VCaP (cell line): ENCODE measurements around the gene AUP1.

Source experiments
- H3K27ac ChIP-seq: fragments of 450-650 bp; 2 replicates; pipeline ENCODE4 v1.5.1; 2017
- CTCF ChIP-seq: fragments of 450-650 bp; conservative IDR thresholded peaks from 2 replicates; pipeline ENCODE4 v1.5.1; 2017; ENCODE audit warnings: mild to moderate bottlenecking, moderate library complexity

Gene AUP1

GRCh38 chr2:74556159-74556558 is 26.7 kb upstream of the AUP1 start:
- TF ChIP-seq CTCF = no peak

DNA sequence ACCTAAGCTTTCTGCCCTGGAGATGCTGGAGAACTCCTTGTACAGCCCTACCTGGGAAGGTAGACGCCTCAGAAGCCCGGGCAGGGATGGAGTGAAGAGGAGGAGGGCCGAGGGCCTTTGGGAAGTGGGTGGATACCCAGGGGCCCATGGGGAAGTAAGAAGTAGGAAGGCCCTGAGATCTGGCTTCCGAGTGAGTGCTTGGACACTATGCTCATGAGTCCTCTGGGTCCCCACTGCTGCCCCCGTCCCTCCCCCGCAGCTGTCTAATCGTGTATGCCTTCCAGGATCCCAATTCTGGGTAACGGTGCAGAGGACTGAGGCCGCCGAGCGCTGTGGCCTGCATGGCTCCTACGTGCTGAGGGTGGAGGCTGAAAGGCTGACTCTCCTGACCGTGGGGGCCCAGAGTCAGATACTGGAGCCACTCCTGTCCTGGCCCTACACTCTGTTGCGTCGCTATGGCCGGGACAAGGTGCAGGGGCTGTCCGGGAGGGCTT is 26.2 kb upstream of the AUP1 start:
- H3K27ac ChIP-seq = no peak overlapping the region
- no peak for TF ChIP-seq CTCF

More at GRCh38 chr2:74556159-74556558, 26.7 kb upstream of the AUP1 start:
- no peak overlapping the region for H3K27ac ChIP-seq

DNA sequence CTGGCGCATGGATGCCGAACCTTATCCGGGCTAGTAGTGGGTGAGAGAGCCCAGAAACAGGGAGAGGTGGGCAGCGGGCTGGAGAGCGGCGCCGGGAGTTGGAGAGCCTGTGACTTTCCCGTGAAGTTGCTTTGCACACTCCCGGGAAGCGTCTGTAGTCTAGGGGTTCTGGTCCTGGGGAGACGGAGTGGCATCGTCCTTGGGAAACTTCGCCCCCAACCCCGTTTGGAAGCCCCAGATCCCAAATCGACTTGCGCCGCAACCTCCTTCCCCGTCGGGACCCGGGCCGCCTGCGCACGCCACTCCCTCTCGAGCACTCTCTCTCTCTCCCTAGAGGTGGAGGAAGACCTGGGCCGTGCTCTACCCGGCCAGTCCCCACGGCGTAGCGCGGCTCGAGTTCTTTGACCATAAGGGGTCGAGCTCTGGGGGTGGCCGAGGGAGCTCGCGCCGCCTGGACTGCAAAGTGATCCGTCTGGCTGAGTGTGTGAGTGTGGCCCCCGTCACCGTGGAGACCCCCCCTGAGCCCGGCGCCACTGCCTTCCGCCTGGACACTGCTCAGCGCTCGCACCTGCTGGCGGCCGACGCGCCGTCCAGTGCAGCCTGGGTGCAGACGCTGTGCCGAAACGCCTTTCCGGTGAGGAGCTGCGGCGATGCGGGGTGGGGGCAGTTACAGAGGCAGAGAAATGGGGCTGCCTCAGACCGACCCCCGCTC is 25.5 kb upstream of the AUP1 start:
- peak overlapping the region; percentile 48; the same call in 1 of the 2 replicates for H3K27ac ChIP-seq

GRCh38 chr2:74553892-74554819 is 24.6 kb upstream of the AUP1 start, which contains the start of the genes DOK1 and LOXL3:
DOK1 (plus strand) TSS chr2:74554720; CDS start chr2:74554755, 35 bp downstream.
LOXL3 (minus strand) TSS chr2:74553942; CDS start chr2:74552634, 1,308 bp downstream.
- no peak for TF ChIP-seq CTCF
- peak within 1 kb of the TSS; percentile 48; the same call in 1 of the 2 replicates for H3K27ac ChIP-seq

More for the DNA sequence above, 25.5 kb upstream of the AUP1 start:
- no peak for TF ChIP-seq CTCF

- TF ChIP-seq CTCF = no peak
- peak overlapping the region; percentile 48; the same call in 1 of the 2 replicates for H3K27ac ChIP-seq
These were observed 23.7 kb upstream of the AUP1 start for GRCh38 chr2:74552914-74553811.

GRCh38 chr2:74551942-74552913 is 22.7 kb upstream of the AUP1 start:
- no peak for TF ChIP-seq CTCF
- H3K27ac ChIP-seq = no peak overlapping the region
